Loucy (cell line): ENCODE data around the gene RAB40B.

Experiments used
- H2AFZ ChIP-seq: fragments of 200-600 bp; sonication (generic); 2 replicates; pipeline ENCODE4 v1.6.0; 2016; ENCODE audit warnings: antibody characterized with exemption, mild to moderate bottlenecking, low read length, moderate library complexity
- H3F3A ChIP-seq: fragments of 200-600 bp; 2 replicates; pipeline ENCODE4 v1.6.0; 2016; ENCODE audit warnings: antibody characterized with exemption, low read depth, mild to moderate bottlenecking
- H3K27me3 ChIP-seq: fragments of 200-600 bp; sonication (generic); 2 replicates; pipeline ENCODE4 v1.6.1; 2014; ENCODE audit warnings: low read length, mild to moderate bottlenecking; ENCODE audit not compliant: insufficient read depth, poor library complexity, severe bottlenecking
- H3K36me3 ChIP-seq: fragments of 200-600 bp; sonication (generic); 2 replicates; pipeline ENCODE4 v1.6.1; 2016; ENCODE audit warnings: low read length; ENCODE audit not compliant: insufficient read depth
- H3K4me1 ChIP-seq: fragments of 200-600 bp; sonication (generic); 2 replicates; pipeline ENCODE4 v1.5.1; 2014; ENCODE audit warnings: low read length, mild to moderate bottlenecking; ENCODE audit not compliant: insufficient read depth, poor library complexity, severe bottlenecking
- H3K4me2 ChIP-seq: fragments of 200-600 bp; sonication (generic); 2 replicates; pipeline ENCODE4 v1.6.0; 2014; ENCODE audit warnings: antibody characterized with exemption, low read length, low read depth, mild to moderate bottlenecking; ENCODE audit not compliant: poor library complexity, severe bottlenecking
- H3K4me3 ChIP-seq: fragments of 200-600 bp; sonication (generic); 2 replicates; pipeline ENCODE4 v1.5.1; 2014; ENCODE audit warnings: low read length, mild to moderate bottlenecking, mixed read lengths; ENCODE audit not compliant: poor library complexity, severe bottlenecking
- H3K79me2 ChIP-seq: fragments of 200-600 bp; sonication (generic); 2 replicates; pipeline ENCODE4 v1.6.1; 2014; ENCODE audit warnings: low read length; ENCODE audit not compliant: insufficient read depth
- H3K9ac ChIP-seq: fragments of 200-600 bp; sonication (generic); 2 replicates; pipeline ENCODE4 v1.6.0; 2014; ENCODE audit warnings: mild to moderate bottlenecking, low read depth, low read length, moderate library complexity; ENCODE audit not compliant: poor library complexity, severe bottlenecking
- H3K9me2 ChIP-seq: fragments of 200-600 bp; sonication (generic); replicated peaks from 2 replicates; pipeline ENCODE4 v1.6.1; 2016; ENCODE audit warnings: low read depth, low read length, mixed read lengths
- H3K9me3 ChIP-seq: fragments of 200-600 bp; sonication (generic); 2 replicates; pipeline ENCODE4 v1.6.1; 2014; ENCODE audit warnings: mild to moderate bottlenecking, antibody characterized with exemption, low read length, low read depth; ENCODE audit not compliant: insufficient read depth
- H4K20me1 ChIP-seq: fragments of 200-600 bp; sonication (generic); 2 replicates; pipeline ENCODE4 v1.6.0; 2014; ENCODE audit warnings: antibody characterized with exemption, low read length, mild to moderate bottlenecking; ENCODE audit not compliant: insufficient read depth, poor library complexity, severe bottlenecking
- EZH2phosphoT487 ChIP-seq: fragments of 200-600 bp; IDR thresholded peaks from 2 replicates; pipeline ENCODE4 v1.6.1; 2018; ENCODE audit warnings: antibody characterized with exemption, mild to moderate bottlenecking, moderate library complexity, borderline replicate concordance
- TF ChIP-seq, protein P1 (sequence below): fragments of 200-600 bp; sonication (generic); conservative IDR thresholded peaks from 2 replicates; pipeline ENCODE4 v1.5.1; 2014; ENCODE audit warnings: mild to moderate bottlenecking, antibody characterized with exemption, low read length

The RAB40B gene

DNA sequence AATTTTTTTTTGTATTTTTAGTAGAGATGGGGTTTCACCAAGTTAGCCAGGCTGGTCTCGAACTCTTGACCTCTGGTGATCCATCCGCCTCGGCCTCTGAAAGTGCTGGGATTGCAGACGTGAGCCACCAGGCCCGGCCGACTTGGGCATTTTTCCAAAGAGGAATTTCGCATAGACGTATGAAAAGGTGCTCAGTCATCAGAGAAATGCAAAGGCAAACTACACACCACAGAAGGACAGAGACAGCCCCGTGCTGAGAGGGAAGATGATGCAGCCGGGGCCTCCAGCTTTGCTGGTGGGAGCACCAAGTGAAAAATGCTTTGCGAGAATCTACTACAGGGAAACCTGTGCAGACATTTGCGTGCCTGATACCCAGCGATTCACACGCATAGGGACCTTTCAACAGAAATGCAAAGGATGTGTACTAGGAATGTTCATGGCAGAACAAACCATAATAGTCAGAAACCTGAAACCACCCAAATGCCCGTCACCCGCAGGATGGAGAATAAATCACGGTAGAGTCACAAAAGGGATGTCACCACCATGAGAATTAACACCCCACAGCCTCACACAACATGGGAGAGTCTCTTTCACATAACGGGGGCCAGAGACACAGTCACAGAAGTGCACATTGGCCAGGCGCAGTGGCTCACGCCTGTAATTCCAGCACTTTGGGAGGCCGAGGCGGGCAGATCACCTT lies 5.2 kb downstream of the RAB40B start:
- H3K9me2 ChIP-seq: no peaks in the 10 kb centered on the region
- H3K4me2 ChIP-seq: no peak overlapping the region
- no peaks in the 10 kb centered on the region for H3K79me2 ChIP-seq

DNA sequence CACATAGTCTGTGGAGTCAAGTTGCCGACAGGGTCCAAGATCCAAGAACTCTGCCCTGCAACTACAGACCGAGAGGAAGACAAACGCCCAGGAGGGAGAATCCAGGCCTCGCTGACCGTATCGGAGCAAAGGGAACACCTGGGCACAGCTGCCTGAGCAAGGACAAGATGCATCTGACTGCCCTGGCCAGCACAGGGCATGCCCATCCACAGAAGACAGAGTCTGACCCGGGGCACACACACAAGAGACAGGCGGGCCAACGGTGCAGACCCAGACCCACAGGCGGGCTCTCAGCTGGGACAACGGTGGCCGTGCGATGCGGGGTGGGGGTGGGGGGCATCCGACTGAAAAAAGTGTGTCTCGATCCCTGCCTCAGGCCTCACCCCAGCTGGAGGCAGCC lies 6.2 kb downstream of the RAB40B start:
- H3K36me3 ChIP-seq: no peaks in the 10 kb centered on the region
- no peak overlapping the region for H3K4me3 ChIP-seq
- H3K9me3 ChIP-seq: no peaks in the 10 kb centered on the region; the same call in 1 of the 2 replicates
- H2AFZ ChIP-seq: no peak overlapping the region
- no peaks in the 10 kb centered on the region for H3K27me3 ChIP-seq
- H3K9me2 ChIP-seq: no peaks in the 10 kb centered on the region
- no peaks in the 10 kb centered on the region for H3F3A ChIP-seq
- no peaks in the 10 kb centered on the region for H3K4me1 ChIP-seq
- H3K9ac ChIP-seq: no peak overlapping the region
- no peak for TF ChIP-seq EZH2phosphoT487
- TF ChIP-seq, protein P1, sequence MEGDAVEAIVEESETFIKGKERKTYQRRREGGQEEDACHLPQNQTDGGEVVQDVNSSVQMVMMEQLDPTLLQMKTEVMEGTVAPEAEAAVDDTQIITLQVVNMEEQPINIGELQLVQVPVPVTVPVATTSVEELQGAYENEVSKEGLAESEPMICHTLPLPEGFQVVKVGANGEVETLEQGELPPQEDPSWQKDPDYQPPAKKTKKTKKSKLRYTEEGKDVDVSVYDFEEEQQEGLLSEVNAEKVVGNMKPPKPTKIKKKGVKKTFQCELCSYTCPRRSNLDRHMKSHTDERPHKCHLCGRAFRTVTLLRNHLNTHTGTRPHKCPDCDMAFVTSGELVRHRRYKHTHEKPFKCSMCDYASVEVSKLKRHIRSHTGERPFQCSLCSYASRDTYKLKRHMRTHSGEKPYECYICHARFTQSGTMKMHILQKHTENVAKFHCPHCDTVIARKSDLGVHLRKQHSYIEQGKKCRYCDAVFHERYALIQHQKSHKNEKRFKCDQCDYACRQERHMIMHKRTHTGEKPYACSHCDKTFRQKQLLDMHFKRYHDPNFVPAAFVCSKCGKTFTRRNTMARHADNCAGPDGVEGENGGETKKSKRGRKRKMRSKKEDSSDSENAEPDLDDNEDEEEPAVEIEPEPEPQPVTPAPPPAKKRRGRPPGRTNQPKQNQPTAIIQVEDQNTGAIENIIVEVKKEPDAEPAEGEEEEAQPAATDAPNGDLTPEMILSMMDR: no peak
- H3K4me2 ChIP-seq: no peak overlapping the region
- no peaks in the 10 kb centered on the region for H4K20me1 ChIP-seq
- H3K79me2 ChIP-seq: no peaks in the 10 kb centered on the region

More for the DNA sequence above, 5.2 kb downstream of the RAB40B start:
- no peaks in the 10 kb centered on the region for H3K4me1 ChIP-seq
- no peak overlapping the region for H3K4me3 ChIP-seq
- H3K9ac ChIP-seq: no peak overlapping the region
- H3K36me3 ChIP-seq: no peaks in the 10 kb centered on the region
- H3K27me3 ChIP-seq: no peaks in the 10 kb centered on the region
- TF ChIP-seq, protein P1: no peak
- no peak for TF ChIP-seq EZH2phosphoT487
- H3F3A ChIP-seq: no peaks in the 10 kb centered on the region
- H4K20me1 ChIP-seq: no peaks in the 10 kb centered on the region
- no peaks in the 10 kb centered on the region; the same call in 1 of the 2 replicates for H3K9me3 ChIP-seq
- no peak overlapping the region for H2AFZ ChIP-seq

- TF ChIP-seq, protein P1: no peak
- TF ChIP-seq EZH2phosphoT487: no peak
- Histone ChIP-seq H4K20me1 (no peaks in the 10 kb centered on the region), H3K9me2 (no peaks in the 10 kb centered on the region), H2AFZ (no peak overlapping the region), H3K27me3 (no peaks in the 10 kb centered on the region), H3K4me3 (no peak overlapping the region), H3K79me2 (no peaks in the 10 kb centered on the region), H3K9ac (no peak overlapping the region), H3K4me1 (no peaks in the 10 kb centered on the region), H3F3A (no peaks in the 10 kb centered on the region), H3K9me3 (no peaks in the 10 kb centered on the region; the same call in 1 of the 2 replicates), H3K4me2 (no peak overlapping the region), H3K36me3 (no peaks in the 10 kb centered on the region)
These were observed 6.8 kb downstream of the RAB40B start for GRCh38 chr17:82691714-82692113.
